Lower lobe of right lung (tissue), 2 donors: Measurements from ENCODE around the gene KDM4D. TPM values are rescaled to one million over a fixed set of nuclear protein-coding genes. Genes with fewer than 3 reads are reported as not detected.

Experiments
- ATAC-seq, 2 donors: fragments of 200-7000 bp; cut with Tn5 transposase; one replicate each; pipeline ENCODE4 v1.9.1; 2020 to 2022; ENCODE audit warnings: mild to moderate bottlenecking in 2 of 2, moderate library complexity in 2 of 2
- DNase-seq: peaks from one replicate; pipeline ENCODE4 v3.0.0-alpha.2; 2020
- H3K27ac ChIP-seq: fragments of 200-600 bp; one replicate; pipeline ENCODE4 v1.8.0; 2022
- H3K27me3 ChIP-seq: fragments of 200-600 bp; one replicate; pipeline ENCODE4 v1.8.0; 2022; ENCODE audit warnings: low read depth
- H3K36me3 ChIP-seq: fragments of 200-600 bp; one replicate; pipeline ENCODE4 v1.8.0; 2022; ENCODE audit warnings: mild to moderate bottlenecking
- H3K4me1 ChIP-seq: fragments of 200-600 bp; one replicate; pipeline ENCODE4 v1.8.0; 2022
- H3K4me3 ChIP-seq: fragments of 200-600 bp; one replicate; pipeline ENCODE4 v1.8.0; 2022; ENCODE audit warnings: mild to moderate bottlenecking
- H3K9me3 ChIP-seq: fragments of 200-600 bp; one replicate; pipeline ENCODE4 v1.8.0; 2022
- intact Hi-C: fragments of 100-400 bp; cut with DNase I; formaldehyde crosslinking; loops from one replicate; pipeline ENCODE4 v1.11.0; 2022
- total RNA-seq: library from RNA; stranded (reverse); fragmentation: NEBNext Ultra II Directional; extraction: Animal tissue kit (Norgen Biotek cat#: 25700); gene quantifications from one replicate; pipeline ENCODE4 v1.2.1, GENCODE V29; 2021
- TF ChIP-seq, protein P1 (sequence below): fragments of 200-600 bp; IDR thresholded peaks from one replicate; pipeline ENCODE4 v1.8.0; 2022; ENCODE audit warnings: antibody characterized with exemption, mild to moderate bottlenecking
- donor health status: DM: no; HTN: yes; CAD: no; lungs with severe emphysema.

The KDM4D gene
- total RNA-seq, 1 donor from 2014 or later, result 0.68 TPM

DNA sequence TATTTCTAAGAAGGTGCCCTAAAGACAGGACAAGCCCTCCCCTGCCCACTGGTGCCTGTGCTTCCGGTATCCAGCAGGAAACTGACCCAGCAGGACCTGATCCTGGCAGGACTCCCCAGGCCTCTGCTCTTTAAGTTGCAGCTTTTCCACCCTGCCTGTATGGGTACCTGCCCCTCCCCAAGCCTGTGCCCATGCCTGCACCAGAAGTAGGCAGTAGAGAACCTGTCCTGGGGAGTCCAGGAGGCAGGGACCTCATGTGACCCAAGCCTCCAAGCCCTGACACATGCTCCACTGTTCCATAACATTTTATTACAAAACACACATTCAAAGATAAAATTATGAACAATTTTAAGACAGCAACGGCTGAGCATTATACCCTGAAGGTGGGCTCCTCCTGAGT is 14.3 kb upstream of the KDM4D start:
- ATAC-seq (no peak), DNase-seq (no peak)
- intact Hi-C loops, result no loop called here
- H3K27ac ChIP-seq, result no peak overlapping the region
- no peaks in the 10 kb centered on the region for H3K9me3 ChIP-seq
- no peaks in the 10 kb centered on the region for H3K4me1 ChIP-seq
- TF ChIP-seq, protein P1, sequence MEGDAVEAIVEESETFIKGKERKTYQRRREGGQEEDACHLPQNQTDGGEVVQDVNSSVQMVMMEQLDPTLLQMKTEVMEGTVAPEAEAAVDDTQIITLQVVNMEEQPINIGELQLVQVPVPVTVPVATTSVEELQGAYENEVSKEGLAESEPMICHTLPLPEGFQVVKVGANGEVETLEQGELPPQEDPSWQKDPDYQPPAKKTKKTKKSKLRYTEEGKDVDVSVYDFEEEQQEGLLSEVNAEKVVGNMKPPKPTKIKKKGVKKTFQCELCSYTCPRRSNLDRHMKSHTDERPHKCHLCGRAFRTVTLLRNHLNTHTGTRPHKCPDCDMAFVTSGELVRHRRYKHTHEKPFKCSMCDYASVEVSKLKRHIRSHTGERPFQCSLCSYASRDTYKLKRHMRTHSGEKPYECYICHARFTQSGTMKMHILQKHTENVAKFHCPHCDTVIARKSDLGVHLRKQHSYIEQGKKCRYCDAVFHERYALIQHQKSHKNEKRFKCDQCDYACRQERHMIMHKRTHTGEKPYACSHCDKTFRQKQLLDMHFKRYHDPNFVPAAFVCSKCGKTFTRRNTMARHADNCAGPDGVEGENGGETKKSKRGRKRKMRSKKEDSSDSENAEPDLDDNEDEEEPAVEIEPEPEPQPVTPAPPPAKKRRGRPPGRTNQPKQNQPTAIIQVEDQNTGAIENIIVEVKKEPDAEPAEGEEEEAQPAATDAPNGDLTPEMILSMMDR, result no peak
- peaks cover 50% of the 10 kb centered on the region for H3K36me3 ChIP-seq
- H3K27me3 ChIP-seq, result no peaks in the 10 kb centered on the region
- no peak overlapping the region for H3K4me3 ChIP-seq

DNA sequence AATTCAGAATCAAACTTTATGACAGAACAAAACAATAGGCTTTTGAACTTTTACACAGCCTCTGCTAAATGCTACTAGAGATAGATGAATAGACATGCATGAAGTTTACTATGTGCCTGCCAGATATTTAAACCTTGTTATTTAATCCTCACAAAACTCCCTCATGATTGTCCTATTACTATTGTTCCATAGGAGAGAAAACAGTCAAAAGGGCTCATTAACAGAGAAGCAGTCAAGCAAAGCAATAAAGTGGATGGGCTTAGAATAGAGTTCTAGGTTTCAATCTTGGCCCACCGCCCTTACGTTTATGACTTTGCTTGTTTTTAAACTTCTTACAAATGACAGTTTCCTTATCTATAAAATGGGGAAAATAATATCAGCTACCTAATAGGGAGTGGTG is 13.0 kb upstream of the KDM4D start:
- Histone ChIP-seq H3K27me3 (no peaks in the 10 kb centered on the region), H3K4me3 (no peak overlapping the region), H3K4me1 (no peaks in the 10 kb centered on the region), H3K36me3 (peaks cover 63% of the 10 kb centered on the region), H3K27ac (no peak overlapping the region), H3K9me3 (no peaks in the 10 kb centered on the region)
- TF ChIP-seq, protein P1, result no peak
- intact Hi-C loops, result no loop called here
- DNase-seq (no peak), ATAC-seq (no peak)

DNA sequence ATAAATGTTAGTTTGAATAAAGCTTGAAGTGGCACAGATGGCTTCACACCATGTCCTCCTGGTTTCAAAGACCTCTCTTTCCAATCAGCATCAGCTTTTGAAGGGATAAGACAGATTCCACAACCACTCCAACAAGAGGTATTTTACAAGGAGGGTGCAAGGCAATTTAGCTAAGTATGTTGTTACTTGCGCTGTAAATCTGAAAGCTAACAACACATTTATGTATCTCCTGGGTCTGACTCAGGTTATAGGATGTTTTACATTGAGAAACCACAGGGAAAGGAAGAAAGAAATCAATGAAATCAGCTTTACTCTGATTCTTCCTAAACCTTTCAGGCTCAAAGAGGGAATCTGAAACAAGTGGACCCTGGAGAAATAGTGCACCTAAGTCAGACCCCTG is 12.3 kb upstream of the KDM4D start:
- no peaks in the 10 kb centered on the region for H3K27me3 ChIP-seq
- TF ChIP-seq, protein P1, result no peak
- H3K4me1 ChIP-seq, result no peaks in the 10 kb centered on the region
- ATAC-seq (no peak), DNase-seq (no peak)
- H3K9me3 ChIP-seq, result no peaks in the 10 kb centered on the region
- no peak overlapping the region for H3K4me3 ChIP-seq
- peaks cover 71% of the 10 kb centered on the region for H3K36me3 ChIP-seq
- no peak overlapping the region for H3K27ac ChIP-seq
- intact Hi-C loops, result no loop called here

DNA sequence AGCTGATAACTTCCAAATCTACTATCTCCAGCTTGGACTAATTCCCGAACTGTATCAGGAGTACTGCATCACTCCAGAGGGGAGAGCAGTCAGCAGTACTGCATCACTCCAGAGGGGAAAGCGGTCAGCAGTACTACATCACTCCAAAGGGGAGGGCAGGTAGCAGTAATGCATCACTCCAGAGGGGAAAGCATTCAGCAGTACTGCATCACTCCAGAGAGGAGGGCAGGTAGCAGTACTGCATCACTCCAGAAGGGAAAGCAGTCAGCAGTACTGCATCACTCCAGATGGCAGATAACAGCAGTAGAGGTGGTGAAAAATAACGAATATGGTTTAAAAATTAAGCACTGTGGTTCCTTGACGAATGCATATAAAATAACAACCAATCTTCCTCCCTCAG is 8.6 kb upstream of the KDM4D start:
- peaks cover 100% of the 10 kb centered on the region for H3K36me3 ChIP-seq
- TF ChIP-seq, protein P1, result no peak
- H3K9me3 ChIP-seq, result no peaks in the 10 kb centered on the region
- no peaks in the 10 kb centered on the region for H3K27me3 ChIP-seq
- intact Hi-C loops, result no loop called here
- no peak overlapping the region for H3K4me3 ChIP-seq
- no peaks in the 10 kb centered on the region for H3K4me1 ChIP-seq
- DNase-seq, result no peak
- no peak overlapping the region for H3K27ac ChIP-seq
- no peak for ATAC-seq

DNA sequence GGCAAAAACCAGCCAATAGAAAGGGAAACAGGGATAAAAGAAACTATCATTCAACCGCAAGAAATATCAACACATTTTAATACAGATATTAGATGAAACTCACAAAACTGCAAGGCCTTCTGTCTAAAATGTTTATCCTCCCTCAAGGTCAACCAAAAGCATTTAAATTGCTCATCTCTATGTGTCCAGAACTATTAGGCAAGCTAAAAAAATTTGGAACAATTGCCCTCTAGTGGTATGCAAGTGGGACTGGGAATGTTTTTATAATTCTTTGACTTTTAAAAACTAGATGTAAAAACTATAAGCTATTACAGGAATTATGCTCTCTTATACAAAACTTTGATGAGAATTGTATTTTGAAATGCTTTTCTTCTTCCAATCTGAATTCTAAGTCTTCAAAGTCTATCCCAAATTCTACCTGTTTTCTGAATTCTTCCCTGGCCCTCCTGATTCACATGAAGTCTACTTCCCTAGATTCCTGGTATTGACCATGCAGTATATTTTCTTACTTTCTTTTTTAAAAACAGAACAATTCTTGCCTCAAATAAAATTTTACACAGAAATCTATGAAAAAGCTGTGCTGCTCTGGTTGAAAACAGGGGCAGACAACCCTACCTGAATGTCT is 5.1 kb upstream of the KDM4D start:
- Histone ChIP-seq H3K4me3 (no peak overlapping the region), H3K27me3 (no peaks in the 10 kb centered on the region), H3K9me3 (no peaks in the 10 kb centered on the region), H3K36me3 (peaks cover 86% of the 10 kb centered on the region), H3K4me1 (peaks cover 16% of the 10 kb centered on the region), H3K27ac (no peak overlapping the region)
- TF ChIP-seq, protein P1, result peak; percentile 49
- intact Hi-C loops, result no loop called here
- DNase-seq, result no peak
- no peak for ATAC-seq
